Measurements from ENCODE around the gene KCNN4. TPM values are rescaled to one million over a fixed set of nuclear protein-coding genes. Genes with fewer than 3 reads are reported as not detected.
"Not testable (repeated sequence)": the region's sequence is repeated elsewhere in the genome, so short reads cannot be mapped to it uniquely, and the experiment has no call there.

The KCNN4 gene
- total and polyA plus RNA-seq, 2 donors from 2014 or later: 0.80 to 6.1 TPM

GRCh38 chr19:43765109-43765876 is 15.5 kb downstream of the KCNN4 start:
- H3K9ac ChIP-seq (ENCODE audit: low read length in 3 of 3): no peak overlapping the region
- no peaks in the 10 kb centered on the region for H3K4me1 ChIP-seq (ENCODE audit: control insufficient read depth in 2 of 3, insufficient read depth in 2 of 3, low read depth in 1 of 3, low read length in 3 of 3)
- H3K27me3 ChIP-seq (ENCODE audit: control insufficient read depth, insufficient read depth, low read length): no peaks in the 10 kb centered on the region
- no peak overlapping the region for H3K27ac ChIP-seq (ENCODE audit: low read depth in 2 of 2, low read length in 2 of 2)
- H3K36me3 ChIP-seq (ENCODE audit: control insufficient read depth in 2 of 3, insufficient read depth in 3 of 3, low read length in 3 of 3): no peaks in the 10 kb centered on the region
- no peak overlapping the region for H3K4me3 ChIP-seq (ENCODE audit: low read length in 3 of 3)
- DNase-seq: peak in 1 of 5 donors; percentile 73
- no peak for TF ChIP-seq CTCF (IDR thresholded peaks at IDR 0.05; ENCODE audit: borderline replicate concordance, extremely low read depth, insufficient read depth)
- no peaks in the 10 kb centered on the region for H3K9me3 ChIP-seq (ENCODE audit: control insufficient read depth in 2 of 3, insufficient read depth in 1 of 3, low read length in 3 of 3)
- intact Hi-C loops (cut with DNase I): no loop called here
- FAIRE-seq: no peak

- H3K9ac ChIP-seq (ENCODE audit: low read length in 3 of 3); H3K27ac ChIP-seq (ENCODE audit: low read depth in 2 of 2, low read length in 2 of 2); intact Hi-C loops (cut with DNase I); FAIRE-seq; H3K36me3 ChIP-seq (ENCODE audit: control insufficient read depth in 2 of 3, insufficient read depth in 3 of 3, low read length in 3 of 3); H3K9me3 ChIP-seq (ENCODE audit: control insufficient read depth in 2 of 3, insufficient read depth in 1 of 3, low read length in 3 of 3); H3K4me3 ChIP-seq (ENCODE audit: low read length in 3 of 3); H3K4me1 ChIP-seq (ENCODE audit: control insufficient read depth in 2 of 3, insufficient read depth in 2 of 3, low read depth in 1 of 3, low read length in 3 of 3); H3K27me3 ChIP-seq (ENCODE audit: control insufficient read depth, insufficient read depth, low read length); DNase-seq: not testable (repeated sequence)
Observed at GRCh38 chr19:43764684-43765083, 16.1 kb downstream of the KCNN4 start.

- no peak for FAIRE-seq
- H3K27ac ChIP-seq (ENCODE audit: low read depth in 2 of 2, low read length in 2 of 2): no peak overlapping the region
Observed at GRCh38 chr19:43763473-43763939, 17.3 kb downstream of the KCNN4 start.

More at GRCh38 chr19:43763473-43763939, 17.3 kb downstream of the KCNN4 start:
- Histone ChIP-seq H3K36me3 (ENCODE audit: control insufficient read depth in 2 of 3, insufficient read depth in 3 of 3, low read length in 3 of 3) (no peaks in the 10 kb centered on the region), H3K4me3 (ENCODE audit: low read length in 3 of 3) (no peak overlapping the region), H3K9me3 (ENCODE audit: control insufficient read depth in 2 of 3, insufficient read depth in 1 of 3, low read length in 3 of 3) (no peaks in the 10 kb centered on the region), H3K27me3 (ENCODE audit: control insufficient read depth, insufficient read depth, low read length) (no peaks in the 10 kb centered on the region), H3K9ac (ENCODE audit: low read length in 3 of 3) (no peak overlapping the region), H3K4me1 (ENCODE audit: control insufficient read depth in 2 of 3, insufficient read depth in 2 of 3, low read depth in 1 of 3, low read length in 3 of 3) (no peaks in the 10 kb centered on the region)
- intact Hi-C loops (cut with DNase I): no loop called here
- DNase-seq: no peak
- TF ChIP-seq CTCF (IDR thresholded peaks at IDR 0.05; ENCODE audit: borderline replicate concordance, extremely low read depth, insufficient read depth): no peak
